Forelimb muscle (tissue), 1 donor: ENCODE results near the gene TMOD3. TPM values are rescaled to one million over a fixed set of nuclear protein-coding genes. Genes with fewer than 3 reads are reported as not detected.
A peak's percentile ranks its signal among the peaks of the same experiment; 100 is the strongest.
"Not testable (repeated sequence)": the region's sequence is repeated elsewhere in the genome, so short reads cannot be mapped to it uniquely, and the experiment has no call there.

Experiments used
- DNase-seq: peaks from one replicate; pipeline ENCODE4 v3.0.0-alpha.2; 2013; ENCODE audit warnings: low read depth
- polyA plus RNA-seq: library from polyadenylated mRNA; unstranded; fragments of 120-200 nt; gene quantifications from one replicate; pipeline ENCODE4 v1.2.1, GENCODE V29; 2013; ENCODE audit not compliant: insufficient read length

Gene TMOD3
- polyA plus RNA-seq, 1 donor = 13.3 TPM

DNA sequence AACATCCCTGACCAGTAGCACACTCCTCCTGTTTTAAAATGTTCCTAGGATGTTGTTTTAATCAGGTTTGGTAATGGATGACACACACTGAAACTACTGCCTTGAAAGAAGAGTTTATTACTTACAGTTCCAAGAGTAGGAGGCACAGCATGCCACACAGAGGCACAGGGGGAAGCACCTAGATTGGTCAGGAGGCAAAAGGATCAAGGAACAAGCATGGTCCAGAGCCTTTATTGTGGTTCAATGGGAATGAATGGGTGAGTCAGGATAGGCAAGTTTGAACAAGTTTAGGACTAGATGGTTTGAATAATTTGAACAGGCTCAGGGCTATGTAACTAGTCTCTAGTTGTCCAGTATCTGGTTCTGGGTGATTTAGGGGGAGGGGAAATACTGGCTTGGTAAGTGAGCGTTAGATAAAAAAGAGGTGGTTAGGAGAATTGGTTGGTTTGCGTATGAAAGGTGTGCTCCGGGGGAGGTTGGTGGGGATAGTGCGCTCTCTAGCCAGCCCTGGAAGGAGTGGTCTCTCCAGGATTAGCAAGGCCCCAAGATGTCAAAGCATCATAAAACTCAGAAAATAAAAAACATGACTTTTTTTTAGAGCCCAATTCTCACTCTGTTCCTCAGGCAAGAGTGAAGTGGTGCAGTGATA lies 35.1 kb downstream of the TMOD3 start:
- no peak for DNase-seq

DNA sequence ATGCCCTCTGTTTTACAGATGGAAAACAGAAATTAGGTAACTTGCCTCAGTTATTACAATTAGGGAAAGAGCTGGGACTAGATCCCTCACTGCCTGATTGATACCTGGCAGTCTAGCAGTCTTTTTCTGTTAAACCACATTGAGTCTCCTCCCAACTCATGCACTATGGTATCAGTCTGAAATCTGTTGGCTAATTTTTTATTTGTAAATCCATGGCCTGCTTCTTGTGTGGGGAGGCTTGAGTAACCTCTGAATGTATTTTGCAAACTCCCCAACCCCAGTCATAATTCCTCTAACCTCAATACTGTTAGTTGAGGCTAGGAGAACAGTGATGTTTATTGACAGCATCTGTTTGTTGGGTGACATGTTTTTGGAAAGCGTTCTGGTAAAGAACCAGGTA lies 35.9 kb downstream of the TMOD3 start:
- DNase-seq = no peak

GRCh38 chr15:51866161-51866560 lies 36.7 kb downstream of the TMOD3 start:
- DNase-seq = no peak

- DNase-seq = no peak
These were observed 37.3 kb downstream of the TMOD3 start for GRCh38 chr15:51866751-51867150.

GRCh38 chr15:51869060-51869421 lies 39.6 kb downstream of the TMOD3 start:
- no peak for DNase-seq

GRCh38 chr15:51870774-51871173 lies 41.3 kb downstream of the TMOD3 start:
- DNase-seq = no peak

GRCh38 chr15:51874751-51875644 lies 45.5 kb downstream of the TMOD3 start:
- DNase-seq = peak; percentile 28

DNA sequence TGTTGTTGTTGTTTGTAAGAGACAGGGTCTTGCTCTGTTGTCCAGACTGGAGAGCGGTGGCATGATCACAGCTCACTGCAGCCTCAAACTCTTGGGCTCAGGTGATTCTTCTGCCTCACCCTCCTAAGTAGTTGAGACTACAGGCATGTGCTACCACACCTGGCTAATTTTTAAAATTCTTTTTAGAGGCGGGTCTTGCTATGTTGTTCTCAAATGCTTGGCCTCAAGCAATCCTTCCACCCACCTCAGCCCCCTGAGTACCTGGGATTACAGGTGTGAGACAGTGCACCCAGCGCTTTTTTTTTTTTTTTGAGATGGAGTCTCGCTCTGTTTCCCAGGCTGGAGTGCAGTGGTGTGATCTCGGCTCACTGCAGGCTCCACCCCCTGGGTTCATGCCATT lies 46.7 kb downstream of the TMOD3 start:
- DNase-seq = no peak

GRCh38 chr15:51878446-51879386 lies 49.3 kb downstream of the TMOD3 start:
- peak; percentile 67 for DNase-seq

GRCh38 chr15:51879555-51879954 lies 50.1 kb downstream of the TMOD3 start:
- no peak for DNase-seq

- DNase-seq = no peak
These were observed 53.9 kb downstream of the TMOD3 start for GRCh38 chr15:51883271-51883837.

- DNase-seq = no peak
These were observed 54.6 kb downstream of the TMOD3 start for GRCh38 chr15:51884041-51884440.

DNA sequence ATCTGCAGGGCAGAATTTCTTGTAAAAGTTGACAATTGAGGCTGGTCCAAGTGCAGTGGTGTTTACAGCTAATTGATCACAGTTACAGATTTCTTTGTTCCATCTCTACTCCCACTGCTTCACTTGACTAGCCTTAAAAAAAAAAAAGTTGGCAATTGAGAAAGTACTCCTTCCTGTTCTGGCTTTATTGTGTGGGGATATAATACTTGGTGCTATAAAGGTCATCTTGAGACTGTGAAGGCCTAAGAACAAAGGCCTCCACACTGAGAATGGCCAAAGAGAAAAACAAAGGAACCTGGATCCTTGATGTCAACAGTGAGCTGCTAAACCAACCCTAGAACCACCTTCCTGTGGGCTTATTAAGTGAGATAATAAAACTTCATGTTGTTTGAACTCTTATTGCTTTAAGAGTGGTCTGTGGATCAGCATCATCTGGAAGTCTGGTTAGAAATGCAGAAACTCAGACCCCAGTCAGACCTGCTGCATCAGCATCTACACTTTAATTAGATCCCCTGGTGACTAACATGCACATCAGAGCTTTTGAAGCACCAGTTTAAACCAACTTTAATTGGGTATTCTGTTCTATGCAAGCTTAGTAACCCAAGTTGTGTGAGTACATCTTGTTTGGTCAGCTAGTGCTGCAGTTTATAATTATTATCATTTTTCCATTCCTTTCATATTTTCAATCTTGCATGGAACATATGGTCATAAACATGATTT lies 55.2 kb downstream of the TMOD3 start:
- no peak for DNase-seq

DNA sequence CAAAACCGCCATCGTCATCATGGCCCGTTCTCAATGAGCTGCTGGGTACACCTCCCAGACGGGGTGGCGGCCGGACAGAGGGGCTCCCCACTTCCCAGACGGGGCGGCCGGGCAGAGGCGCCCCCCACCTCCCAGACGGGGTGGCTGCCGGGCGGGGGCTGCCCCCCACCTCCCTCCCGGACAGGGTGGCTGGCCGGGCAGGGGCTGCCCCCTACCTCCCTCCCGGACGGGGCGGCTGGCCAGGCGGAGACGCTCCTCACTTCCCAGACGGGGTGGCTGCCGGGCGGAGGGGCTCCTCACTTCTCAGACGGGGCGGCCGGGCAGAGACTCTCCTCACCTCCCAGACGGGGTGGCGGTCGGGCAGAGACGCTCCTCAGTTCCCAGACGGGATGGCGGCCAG lies 56.3 kb downstream of the TMOD3 start:
- DNase-seq = not testable (repeated sequence)

DNA sequence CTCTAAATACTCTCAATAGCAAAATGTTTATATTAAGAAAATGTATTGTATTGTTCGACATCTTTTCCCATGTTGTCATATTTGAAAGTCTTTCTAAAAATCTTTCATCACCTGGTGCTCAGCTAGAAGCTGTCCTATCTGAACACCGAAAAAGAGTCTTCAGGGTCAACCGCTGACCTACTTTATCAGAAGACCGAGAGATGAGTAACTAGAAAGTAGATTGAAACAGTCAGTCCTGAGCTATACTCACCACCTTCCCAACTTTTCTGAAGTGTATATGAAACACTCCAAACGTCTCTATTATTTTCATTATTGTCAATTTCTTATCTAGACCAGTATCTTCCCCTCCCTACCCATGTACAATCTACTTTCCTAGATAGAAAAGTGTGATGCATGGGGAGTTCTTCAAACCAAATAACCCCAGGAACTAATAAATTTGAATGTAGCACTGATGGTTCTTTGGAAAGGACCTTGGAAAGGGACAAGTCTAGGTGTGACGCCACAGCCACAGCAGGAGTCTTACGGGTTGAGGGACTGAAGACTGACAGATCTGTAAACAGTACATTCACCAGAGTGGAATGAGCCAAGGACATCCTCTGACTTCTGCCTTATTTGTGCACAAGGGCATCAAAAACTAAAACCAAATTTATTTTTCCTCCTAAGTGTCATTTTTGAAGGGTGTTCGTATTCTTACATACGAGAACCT lies 58.6 kb downstream of the TMOD3 start:
- DNase-seq = no peak

- DNase-seq = no peak
These were observed 59.2 kb downstream of the TMOD3 start for GRCh38 chr15:51888593-51889195.

- DNase-seq = no peak
These were observed 60.0 kb downstream of the TMOD3 start for GRCh38 chr15:51889486-51889885.

DNA sequence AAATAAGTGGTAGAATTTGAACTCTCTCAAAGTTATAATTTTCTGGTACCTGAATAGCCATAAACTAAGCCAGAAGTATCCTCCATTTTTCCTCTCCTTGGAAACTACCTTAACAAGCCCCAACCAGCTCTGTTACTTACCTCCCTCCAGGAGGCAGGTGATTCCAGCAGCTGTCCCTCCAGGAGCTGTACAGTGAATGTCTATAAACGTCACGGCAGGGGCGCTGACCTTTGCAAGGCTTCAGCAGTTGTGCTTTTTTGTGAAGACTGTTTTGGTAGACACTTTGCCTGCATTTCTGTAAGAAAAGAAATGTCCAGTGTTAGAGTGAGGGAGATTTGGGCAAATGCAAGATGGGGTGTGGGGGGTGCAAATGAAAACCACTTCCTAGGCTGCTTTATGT lies 75.0 kb downstream of the TMOD3 start:
- DNase-seq = no peak

DNA sequence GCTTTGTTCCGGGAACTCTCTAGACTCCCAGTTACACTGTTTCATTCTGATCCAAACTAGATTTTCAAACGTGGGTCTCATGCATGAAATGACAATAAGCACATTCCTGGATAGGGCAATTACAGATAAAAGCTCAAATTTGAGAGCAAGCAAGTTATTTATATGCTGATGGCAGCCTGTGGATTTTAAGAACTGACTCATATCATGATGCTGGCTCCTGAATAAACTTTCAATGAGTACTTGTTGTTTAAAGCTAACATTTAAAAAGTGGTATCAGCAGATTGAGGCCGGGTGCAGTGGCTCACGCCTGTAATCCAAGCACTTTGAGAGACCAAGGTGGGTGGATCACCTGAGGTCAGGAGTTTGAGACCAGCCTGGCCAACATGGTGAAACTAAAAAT lies 75.5 kb downstream of the TMOD3 start:
- DNase-seq = no peak
